GM19023 (cell line): Measurements from ENCODE around the gene PCDH17.

Source experiments
- ATAC-seq: cut with Tn5 transposase; IDR thresholded peaks from one replicate; pipeline ENCODE4 v1.9.1; 2021; ENCODE audit warnings: mild to moderate bottlenecking, moderate library complexity; ENCODE audit not compliant: unreplicated experiment

PCDH17 gene

DNA sequence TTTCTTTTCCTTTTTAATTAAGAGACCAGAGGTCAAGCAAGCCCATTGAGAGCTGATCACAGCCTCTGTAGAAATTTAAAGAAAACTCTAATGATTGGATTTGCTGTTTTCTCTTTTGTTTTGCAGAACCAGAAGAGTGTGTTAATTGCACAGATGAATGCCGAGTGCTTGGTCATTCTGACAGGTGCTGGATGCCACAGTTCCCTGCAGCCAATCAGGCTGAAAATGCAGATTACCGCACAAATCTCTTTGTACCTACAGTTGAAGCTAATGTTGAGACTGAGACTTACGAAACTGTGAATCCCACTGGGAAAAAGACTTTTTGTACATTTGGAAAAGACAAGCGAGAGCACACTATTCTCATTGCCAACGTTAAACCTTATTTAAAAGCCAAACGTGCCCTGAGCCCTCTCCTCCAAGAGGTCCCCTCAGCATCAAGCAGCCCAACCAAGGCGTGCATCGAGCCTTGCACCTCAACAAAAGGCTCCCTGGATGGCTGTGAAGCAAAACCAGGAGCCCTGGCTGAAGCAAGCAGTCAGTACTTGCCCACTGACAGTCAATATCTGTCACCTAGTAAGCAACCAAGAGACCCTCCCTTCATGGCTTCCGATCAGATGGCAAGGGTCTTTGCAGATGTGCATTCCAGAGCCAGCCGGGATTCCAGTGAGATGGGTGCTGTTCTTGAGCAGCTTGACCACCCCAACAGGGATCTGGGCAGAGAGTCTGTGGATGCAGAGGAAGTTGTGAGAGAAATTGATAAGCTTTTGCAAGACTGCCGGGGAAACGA, 93.1 kb downstream of the PCDH17 start:
- no peak for ATAC-seq

DNA sequence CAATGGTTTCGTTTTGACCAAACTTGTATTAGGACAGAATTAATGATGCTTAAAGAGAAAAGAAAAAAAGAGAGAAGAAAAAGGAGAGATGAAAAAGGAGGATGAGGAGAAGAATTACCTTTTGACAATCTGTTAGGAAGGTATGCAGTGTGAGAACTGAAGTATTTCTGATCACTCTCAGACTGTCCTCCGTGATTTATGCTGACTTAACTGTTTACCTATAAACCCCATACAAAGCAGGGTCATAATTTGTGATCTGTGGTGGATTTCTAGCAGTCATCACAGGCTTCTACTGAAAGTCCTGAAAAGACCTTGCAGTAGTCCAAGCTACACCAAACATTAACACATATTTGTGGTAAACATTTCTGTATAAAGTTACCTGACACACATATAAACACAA, 93.9 kb downstream of the PCDH17 start:
- ATAC-seq = no peak

- no peak for ATAC-seq
Observed at GRCh38 chr13:57726981-57727380, 95.4 kb downstream of the PCDH17 start.

DNA sequence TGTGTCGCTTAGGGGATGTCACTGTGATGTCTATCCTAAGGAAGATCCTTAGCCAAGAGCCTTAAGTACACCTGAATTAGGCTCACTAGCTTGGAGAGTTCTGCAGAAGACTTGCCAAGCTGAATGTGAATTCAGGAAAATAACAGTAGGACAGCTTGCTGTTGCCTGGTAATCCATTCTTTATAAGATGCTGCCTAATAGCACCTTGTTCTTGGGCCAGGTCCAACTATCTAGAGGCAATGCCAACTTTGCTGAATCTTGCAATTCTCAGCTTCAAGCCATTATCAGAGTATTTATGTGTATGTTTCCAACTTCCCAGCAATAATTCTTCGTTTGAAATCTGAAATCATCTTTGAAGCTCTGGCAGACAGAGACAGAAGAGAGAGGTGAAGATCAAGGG, 102.8 kb downstream of the PCDH17 start:
- no peak for ATAC-seq

- ATAC-seq = no peak
Observed at GRCh38 chr13:57739089-57739488, 107.5 kb downstream of the PCDH17 start.

- no peak for ATAC-seq
Observed at GRCh38 chr13:57739543-57740190, 108.1 kb downstream of the PCDH17 start.

GRCh38 chr13:57740719-57741118, 109.2 kb downstream of the PCDH17 start:
- no peak for ATAC-seq

DNA sequence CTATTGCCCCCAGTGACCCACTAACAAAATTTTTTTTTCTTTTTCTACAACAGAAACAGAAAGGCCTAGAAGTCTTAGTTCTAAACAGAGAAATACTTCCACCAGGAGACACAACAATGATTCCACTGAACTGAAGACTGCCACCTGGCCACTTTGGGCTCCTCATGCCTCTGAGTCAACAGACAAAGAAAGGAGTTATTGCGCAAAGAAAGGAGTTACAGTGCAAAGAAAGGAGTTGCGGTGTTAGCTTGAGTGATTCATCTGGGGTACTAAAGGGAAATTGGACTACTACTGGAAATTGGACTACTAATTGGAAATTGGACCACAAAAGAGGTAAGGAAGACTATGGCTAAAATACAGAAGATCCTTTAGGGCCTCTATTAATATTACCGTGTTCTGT, 116.6 kb downstream of the PCDH17 start:
- no peak for ATAC-seq

DNA sequence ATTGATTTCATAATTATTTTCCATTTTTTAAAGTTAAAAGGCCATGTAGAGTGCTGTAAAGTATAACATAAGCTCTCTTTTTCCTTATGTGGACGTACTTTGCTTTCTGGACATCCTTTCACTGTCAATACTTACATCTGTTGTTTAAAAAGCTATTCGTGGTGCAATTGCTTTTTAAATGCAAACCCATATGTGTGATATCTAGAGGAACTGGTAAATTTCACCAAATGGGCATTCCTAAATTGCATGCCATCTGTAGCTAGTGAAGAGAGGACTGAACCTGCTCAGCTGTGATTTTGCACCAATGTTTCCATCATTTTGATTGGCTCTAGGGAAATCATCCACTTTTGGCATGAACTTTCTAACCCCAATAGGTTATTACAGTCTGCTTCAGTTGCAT, 129.4 kb downstream of the PCDH17 start:
- ATAC-seq = no peak

- no peak for ATAC-seq
Observed at GRCh38 chr13:57763689-57764088, 132.1 kb downstream of the PCDH17 start.
